HG03060 (cell line): ENCODE data around the gene BORCS5.
A peak's percentile ranks its signal among the peaks of the same experiment; 100 is the strongest.
"Not testable (repeated sequence)": the region's sequence is repeated elsewhere in the genome, so short reads cannot be mapped to it uniquely, and the experiment has no call there.

Source experiments
- ATAC-seq: cut with Tn5 transposase; IDR thresholded peaks from one replicate; pipeline ENCODE4 v1.9.1; 2021; ENCODE audit warnings: low read depth, moderate number of reproducible peaks; ENCODE audit not compliant: unreplicated experiment

Gene BORCS5

GRCh38 chr12:12452326-12452902 is 95.5 kb downstream of the BORCS5 start:
- no peak for ATAC-seq

GRCh38 chr12:12453635-12454034 is 96.8 kb downstream of the BORCS5 start:
- no peak for ATAC-seq

GRCh38 chr12:12454315-12454714 is 97.4 kb downstream of the BORCS5 start:
- no peak for ATAC-seq

GRCh38 chr12:12456637-12457036 is 99.8 kb downstream of the BORCS5 start:
- no peak for ATAC-seq

DNA sequence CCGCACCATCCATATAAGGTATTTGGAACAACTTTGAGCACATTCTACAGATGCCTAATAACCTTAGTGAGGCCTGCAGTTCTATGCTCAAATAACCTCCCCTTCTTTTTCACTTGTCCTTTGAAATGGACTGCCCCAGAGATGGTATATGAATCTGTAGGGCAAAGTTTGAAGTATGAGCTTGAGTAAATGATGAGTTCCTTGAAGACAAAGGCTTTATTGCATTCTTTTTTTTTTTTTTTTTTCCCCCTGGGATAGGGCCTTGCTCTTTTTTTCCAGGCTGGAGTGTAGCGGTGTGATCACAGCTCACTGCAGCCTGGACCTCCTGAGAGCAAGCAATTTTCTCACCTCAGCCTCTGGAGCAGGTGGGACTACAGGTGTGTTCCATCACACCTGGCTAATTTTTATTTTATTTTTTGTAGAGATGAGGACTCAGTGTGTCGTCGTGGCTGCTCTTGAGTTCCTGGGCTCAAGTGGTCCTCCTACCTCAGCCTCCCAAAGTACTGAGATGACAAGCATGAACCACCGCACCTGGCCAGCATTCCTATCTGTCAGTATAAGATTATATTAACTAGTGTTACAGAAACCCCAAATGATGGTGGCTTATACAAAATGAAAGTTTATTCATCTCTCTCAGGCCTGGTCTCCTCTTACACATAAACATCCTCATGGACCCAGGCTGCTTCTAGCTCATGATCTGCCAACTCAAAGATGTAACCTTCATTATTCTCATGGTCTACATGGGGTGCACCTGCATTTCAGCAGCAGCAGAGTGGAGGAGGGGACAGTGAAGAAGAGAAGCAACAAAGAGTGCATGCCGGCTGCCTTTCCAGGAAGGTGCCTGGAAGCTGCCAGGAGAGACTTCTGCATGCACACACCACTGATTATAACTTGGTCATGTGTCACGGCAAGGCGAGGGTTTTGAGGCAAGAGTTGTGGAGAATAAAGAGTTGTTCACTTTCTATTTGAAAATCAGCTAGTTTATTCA is 104.4 kb downstream of the BORCS5 start:
- no peak for ATAC-seq

- ATAC-seq: no peak
Measured at GRCh38 chr12:12461923-12462315, 105.0 kb downstream of the BORCS5 start.

- ATAC-seq: no peak
Measured at GRCh38 chr12:12465522-12465921, 108.6 kb downstream of the BORCS5 start.

DNA sequence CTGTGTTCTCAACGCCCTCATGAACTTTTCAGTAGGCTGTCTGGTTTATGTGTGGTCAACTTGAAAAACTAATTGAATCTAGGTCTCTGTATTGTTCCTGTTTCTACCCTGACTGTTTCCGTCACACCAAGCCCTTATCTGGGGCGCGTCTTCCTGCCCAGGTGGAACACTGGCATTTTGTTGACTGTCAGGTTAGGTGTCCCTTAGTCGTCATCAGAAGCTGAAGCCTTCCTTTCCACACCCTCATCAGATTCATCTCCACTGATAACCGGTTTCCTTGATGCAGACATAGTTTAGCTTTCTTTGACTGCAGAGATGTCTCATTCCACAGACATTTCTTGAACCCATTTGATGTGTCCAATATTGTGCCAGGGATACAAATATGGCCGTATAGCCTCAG is 109.3 kb downstream of the BORCS5 start:
- no peak for ATAC-seq

DNA sequence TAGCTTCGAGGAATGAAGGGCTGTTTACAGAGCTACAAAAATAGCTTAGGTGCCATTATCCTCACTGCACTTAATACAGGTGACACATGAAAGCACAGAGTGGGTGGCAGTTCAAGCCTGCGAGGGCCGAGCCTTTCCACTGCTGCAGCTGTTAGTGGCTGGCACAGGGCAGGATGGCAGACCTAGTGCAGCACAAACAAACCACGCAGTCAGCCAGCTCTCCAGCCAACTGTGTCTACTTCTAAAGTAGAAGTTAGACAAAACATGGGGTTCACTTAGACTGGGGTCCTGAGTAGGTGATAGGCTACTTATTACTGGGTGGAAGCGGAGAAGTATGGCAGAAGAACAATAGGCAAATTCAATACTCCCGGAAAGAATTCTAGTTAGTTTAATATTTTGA is 110.4 kb downstream of the BORCS5 start:
- ATAC-seq: no peak

GRCh38 chr12:12467688-12468261 is 110.9 kb downstream of the BORCS5 start:
- no peak for ATAC-seq

DNA sequence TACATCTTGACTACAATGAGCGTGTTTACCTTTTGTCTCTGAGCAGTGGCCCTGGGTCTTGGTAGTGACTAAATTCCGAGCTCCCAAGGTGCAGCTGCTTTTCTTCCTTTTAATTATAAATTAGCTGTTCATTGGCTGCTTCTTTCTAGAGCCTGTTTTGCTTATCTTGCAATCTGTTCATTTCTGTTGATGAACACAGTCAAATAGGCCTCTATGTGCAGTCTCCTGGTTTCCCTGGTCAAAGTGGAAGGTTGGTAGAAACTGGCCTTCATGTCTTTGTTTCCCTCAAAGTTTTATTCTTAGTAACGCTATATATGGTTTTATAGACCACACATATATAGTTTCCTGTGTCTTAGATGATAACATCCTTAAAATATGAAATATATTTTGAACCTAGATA is 111.7 kb downstream of the BORCS5 start:
- ATAC-seq: no peak

GRCh38 chr12:12469386-12469785 is 112.5 kb downstream of the BORCS5 start:
- no peak for ATAC-seq

- no peak for ATAC-seq
Measured at GRCh38 chr12:12470751-12471306, 114.0 kb downstream of the BORCS5 start.

- not testable (repeated sequence) for ATAC-seq
Measured at GRCh38 chr12:12471982-12472961, 115.4 kb downstream of the BORCS5 start.

DNA sequence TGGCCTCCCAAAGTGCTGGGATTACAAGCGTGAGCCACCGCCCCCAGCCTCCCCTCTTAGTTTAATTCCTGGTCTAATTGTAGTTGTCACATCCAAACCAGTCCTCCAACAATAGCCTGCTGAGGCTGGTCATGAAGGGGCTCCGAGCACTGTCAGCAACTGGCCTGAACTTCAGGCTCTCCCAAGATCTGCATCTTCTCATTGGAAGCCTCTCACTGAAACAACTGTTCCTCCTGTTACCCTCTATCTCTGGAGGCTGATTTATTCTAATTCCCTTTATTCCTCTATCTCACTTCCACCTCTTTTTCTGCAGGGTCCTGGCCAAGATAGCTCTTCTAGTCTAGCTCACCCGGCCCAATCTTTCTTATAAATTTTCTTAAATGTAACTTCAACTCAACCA is 116.3 kb downstream of the BORCS5 start:
- ATAC-seq: no peak

DNA sequence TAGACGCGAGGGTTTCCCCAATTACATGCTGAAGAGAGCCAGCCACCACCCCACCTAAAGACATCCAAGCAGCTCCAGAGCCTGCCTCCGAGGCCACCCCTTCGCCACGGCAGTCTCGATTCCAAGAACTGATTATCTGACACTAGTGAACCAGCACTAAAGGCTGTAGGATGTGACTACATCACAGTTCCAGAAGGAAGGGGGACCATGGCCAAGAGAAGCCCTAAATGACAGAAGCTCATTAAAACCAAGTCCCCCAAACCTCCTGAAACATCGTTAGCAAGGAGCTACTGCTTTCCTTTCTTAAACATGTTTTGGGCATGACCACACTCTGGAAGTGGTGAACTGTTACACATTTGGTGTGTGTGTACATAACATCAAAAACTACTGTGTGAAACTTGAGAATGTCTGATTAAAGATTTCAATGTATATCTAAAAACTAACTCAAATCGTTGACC is 117.6 kb downstream of the BORCS5 start:
- ATAC-seq: no peak

DNA sequence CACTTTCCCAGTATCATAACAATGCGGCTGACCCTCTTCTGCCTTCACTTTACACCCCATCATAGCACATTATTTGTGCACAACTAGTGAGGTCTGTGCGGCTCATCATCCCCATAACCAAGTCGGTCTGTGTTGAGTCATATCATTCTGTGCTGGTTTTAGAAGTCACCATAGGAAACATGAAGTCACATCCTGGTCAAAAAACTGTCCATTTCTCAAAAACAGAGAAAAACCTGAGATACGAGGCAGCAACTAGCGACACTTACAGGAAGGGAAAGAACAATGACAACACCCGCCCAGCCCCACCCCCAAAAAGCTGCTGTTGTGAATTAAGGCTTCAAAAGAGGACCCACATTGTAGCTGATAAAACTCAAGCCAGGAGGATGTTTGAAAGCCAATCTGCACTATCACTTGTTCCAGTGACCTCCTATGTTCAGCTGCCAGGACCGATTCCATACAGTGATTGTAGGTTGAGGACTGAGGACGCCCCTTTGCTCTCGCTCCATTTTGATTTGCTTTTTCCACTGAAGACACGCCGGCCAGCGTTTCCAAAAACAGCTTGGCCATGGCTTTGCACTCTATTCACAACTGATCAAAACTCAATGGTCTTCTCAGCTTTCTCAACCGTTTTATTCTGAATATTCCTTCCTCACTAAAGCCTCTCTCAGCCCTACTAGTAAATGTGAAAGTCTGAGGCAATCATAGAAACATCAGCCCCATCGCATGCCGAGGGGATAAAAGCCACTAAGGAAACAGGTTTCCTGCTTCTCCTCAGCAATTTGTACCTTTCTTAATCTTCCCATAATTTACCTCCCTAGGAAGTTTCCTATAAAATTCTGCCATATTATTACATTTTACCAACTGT is 118.3 kb downstream of the BORCS5 start:
- peak; percentile 78 for ATAC-seq

GRCh38 chr12:12476857-12477531 is 120.1 kb downstream of the BORCS5 start:
- no peak for ATAC-seq

DNA sequence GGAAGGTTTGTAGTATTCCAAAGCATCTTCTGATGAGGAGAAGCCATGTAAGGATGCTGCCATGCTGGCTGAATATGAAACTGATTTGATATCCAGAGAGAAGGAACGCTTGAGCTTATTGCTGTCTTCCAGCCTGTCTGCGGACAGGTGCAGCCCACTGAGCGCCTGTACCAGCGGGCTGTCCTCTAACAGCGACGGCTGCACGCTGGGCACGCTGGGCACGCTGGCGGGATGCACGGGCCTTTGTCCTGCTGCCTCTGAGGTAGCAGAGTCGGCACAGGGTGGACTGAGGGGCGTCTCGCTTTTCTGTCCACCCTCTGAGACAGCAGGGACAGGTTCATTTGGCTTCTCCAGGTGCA is 120.6 kb downstream of the BORCS5 start:
- no peak for ATAC-seq
